HG03558 (cell line): Measurements from ENCODE around the gene METRNL.
"Not testable (repeated sequence)": the region's sequence is repeated elsewhere in the genome, so short reads cannot be mapped to it uniquely, and the experiment has no call there.

Experiments
- ATAC-seq: cut with Tn5 transposase; IDR thresholded peaks from one replicate; pipeline ENCODE4 v1.9.1; 2021; ENCODE audit warnings: moderate number of reproducible peaks; ENCODE audit not compliant: unreplicated experiment; ENCODE audit errors: extremely low read depth

METRNL gene

GRCh38 chr17:83051396-83052240 is 27.8 kb upstream of the METRNL start:
- peak; percentile 89 for ATAC-seq

- no peak for ATAC-seq
Observed at GRCh38 chr17:83052241-83052564, 27.2 kb upstream of the METRNL start.

DNA sequence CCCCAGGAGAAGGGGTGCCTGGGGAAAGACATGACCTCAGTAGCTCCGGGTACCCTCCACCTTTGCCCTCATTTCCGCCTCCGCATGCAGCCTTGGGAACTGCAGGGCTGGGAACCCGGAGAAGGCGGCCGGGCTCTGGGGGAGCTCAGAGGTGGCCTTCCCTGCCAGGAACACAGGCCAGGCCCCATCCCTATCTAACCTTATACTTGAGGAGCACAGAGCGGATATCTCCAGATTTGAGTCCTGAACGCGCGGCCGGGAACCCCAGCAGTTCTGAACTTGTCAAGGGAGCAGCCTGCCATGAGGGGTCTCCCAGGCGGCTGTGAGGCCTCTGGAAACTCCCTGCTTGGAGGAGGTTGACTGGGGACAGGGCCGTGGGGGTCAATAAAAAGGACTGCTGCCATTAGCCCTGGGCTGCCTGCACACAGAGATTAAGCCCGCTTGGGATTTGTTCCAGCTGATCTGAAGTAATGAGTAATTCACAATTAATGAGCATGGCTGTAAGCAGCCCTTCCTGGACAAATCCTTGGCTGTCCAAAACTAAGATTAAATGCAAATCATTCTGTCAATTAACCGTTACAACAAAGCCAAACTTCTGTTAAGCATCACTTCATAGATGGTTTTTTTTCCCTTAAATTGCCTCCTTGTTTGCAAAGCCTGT is 26.3 kb upstream of the METRNL start:
- ATAC-seq: no peak

GRCh38 chr17:83053739-83054451 is 25.5 kb upstream of the METRNL start:
- no peak for ATAC-seq

GRCh38 chr17:83054518-83055125 is 24.8 kb upstream of the METRNL start:
- no peak for ATAC-seq

- not testable (repeated sequence) for ATAC-seq
Observed at GRCh38 chr17:83055176-83055575, 24.2 kb upstream of the METRNL start.

DNA sequence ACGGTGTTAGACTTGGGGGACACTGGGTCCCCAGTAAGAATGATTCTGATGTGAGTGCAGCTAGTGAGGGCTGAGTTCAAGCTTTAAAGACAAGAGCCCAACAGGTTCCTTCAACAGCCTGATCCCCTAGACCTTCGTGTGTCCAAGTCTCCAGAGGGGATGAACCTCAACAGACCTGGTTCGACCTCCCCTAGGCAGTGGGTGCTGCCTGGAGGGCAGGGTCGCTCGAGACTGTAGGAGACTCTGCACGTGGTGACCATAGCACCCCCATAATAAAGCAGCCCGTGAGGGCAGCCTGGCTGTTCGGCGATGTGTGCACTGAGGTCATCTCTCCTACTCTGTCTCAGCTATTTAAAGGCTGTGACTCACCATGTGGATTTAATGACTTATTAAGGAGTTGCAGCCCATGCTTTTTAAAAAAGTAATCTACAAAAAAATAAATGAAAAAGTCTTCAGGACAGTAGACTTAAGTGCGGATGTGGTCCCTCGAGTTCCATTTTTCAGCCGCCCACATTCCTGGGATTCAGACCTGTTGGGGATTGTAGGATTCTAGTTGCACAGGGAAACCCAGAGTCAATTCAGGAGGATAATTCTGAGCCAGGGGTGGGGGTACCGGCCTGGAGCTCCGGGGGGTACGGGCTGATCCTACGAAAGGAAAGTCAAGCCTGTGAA is 23.4 kb upstream of the METRNL start:
- no peak for ATAC-seq

- no peak for ATAC-seq
Observed at GRCh38 chr17:83056583-83057396, 22.6 kb upstream of the METRNL start.

DNA sequence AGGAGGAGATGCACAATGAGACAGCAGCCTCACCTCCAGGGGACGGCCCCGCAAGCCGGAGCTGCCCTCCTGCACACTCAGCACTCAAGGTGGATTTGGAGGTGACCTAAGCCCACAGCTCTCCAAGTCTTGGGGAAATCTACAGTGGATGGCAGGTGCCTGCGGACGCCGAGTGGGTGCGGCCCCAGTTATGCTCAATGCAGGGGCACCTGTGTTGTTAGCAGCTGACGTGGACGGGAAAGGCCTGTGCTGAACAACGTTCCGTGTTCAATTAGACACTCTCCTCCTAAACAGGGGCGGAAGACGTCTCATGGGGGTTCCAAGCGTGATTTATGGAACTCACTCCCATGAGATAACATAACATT is 22.0 kb upstream of the METRNL start:
- no peak for ATAC-seq

DNA sequence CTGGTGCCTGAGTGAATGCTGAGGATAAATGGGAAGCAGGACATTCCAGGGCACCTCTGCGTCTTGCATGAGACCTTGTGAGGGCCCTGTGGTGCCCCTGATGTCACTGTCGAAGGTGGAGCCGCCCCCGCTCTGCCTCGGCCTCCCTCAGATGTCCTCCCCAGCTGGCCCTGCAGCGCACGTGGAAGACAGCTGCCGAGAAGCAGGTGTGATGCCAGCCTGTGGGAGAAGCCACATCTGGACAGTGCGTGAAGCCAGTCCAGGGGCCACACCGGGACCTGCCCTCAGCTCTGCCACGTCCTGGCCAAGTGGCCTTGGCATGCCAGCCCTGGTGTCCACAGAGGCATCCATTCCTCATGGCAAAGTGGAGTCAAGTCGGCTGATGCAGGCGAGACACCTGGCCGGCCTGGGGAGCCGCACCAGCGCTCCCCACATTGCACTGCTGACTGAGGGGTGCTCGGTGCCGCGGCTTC is 21.6 kb upstream of the METRNL start:
- no peak for ATAC-seq

DNA sequence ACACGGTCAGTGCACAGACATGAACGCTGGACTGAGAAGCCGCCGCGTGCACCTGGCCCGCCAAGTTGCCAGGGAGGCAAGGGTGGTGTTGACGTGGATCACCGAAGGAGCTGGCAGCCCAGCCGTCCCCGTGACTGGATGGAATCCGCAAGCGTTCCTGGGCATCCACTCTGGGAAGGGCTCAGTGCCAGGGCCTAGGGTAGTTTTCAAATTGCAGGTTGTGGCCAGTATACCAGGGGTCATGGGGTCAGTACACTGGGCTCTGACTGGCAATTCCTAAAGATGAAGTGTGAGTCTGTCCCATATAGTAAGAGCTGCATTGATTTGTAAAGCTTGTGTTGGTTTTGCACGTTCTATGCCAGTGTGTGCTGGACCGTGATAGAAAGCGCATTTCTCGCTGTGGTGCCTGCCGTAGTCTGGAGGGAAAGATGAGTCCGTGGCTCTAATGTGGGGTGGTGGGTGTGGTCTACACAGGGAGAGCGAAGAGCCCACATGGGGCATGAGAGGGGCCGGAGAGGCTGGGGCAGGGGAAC is 21.1 kb upstream of the METRNL start:
- ATAC-seq: no peak

- ATAC-seq: no peak
Observed at GRCh38 chr17:83061586-83061985, 17.8 kb upstream of the METRNL start.

GRCh38 chr17:83062011-83062817 is 17.2 kb upstream of the METRNL start:
- ATAC-seq: no peak

DNA sequence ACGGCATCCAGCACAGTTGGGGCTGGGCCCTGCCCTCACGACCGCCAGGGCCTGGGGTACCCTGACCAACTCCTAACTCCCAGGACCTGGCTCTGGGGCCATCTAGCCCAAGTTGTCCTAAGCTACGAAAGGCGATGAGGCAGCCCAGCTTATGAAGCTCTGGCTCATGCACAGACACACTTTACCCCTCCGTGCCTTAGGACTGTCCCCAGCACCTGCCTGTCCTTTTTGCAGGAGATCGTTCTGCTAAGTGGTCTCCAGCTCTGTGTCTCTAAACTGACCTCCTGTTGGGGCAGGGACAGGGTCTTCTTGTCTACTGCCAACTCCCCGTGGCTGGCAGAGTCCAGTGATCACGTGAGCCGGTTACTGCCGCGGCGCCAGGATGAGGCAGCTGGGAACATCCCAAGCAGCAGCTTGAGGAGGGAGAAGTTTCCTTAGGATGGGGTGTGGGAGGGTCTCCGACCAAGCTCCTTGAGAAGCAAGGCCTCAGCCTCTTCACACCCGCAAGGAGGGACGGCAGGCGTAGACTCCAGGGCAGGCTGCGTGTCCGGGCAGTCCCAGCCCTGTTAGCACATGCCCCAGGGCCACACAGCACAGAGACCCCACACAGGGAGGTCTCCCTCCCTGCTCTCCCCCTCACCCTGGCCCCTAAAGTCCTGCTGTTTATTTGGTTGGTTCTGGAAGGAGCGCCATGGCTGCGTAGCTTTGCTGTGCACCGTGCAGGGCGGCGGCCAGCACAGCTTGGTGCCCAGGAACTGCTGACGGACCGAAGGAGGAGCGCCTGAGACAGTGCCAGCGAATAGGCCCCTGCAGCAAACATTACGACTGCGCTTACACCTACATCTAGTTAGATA is 16.4 kb upstream of the METRNL start:
- no peak for ATAC-seq

DNA sequence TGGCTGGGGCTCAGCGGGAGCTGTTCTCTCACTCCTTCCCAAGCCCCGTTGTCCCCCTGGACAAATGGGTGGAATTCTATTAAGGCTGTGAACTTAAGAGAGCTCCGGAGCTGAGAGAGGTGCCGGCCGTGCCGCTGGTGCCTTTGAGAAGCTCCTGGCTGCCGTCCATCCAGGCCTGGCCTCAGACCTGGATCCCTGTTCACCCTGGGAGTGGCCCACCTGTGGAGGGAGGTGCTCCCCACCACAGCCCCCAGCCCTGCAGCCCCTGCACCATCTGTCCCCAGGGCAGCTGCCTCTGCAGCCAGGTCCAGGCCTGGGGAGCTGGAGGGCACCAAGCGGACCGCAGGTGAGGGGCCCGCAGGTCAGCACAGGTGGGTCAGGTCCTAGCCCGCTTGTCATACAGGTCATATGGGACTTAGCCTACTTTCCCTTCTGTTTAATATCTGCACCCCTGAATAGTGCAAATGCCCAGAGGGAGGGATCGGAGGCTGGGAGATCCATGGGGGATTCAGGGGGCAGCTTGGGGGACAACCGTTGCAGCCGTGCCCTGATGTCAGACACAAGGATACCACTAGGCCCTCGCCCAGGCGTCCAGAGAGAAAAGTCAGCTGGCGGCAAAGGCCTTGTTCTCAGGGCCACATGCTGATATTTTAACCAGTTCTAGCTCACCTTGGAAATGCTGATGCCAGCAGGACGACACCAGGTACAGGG is 15.2 kb upstream of the METRNL start:
- ATAC-seq: no peak

DNA sequence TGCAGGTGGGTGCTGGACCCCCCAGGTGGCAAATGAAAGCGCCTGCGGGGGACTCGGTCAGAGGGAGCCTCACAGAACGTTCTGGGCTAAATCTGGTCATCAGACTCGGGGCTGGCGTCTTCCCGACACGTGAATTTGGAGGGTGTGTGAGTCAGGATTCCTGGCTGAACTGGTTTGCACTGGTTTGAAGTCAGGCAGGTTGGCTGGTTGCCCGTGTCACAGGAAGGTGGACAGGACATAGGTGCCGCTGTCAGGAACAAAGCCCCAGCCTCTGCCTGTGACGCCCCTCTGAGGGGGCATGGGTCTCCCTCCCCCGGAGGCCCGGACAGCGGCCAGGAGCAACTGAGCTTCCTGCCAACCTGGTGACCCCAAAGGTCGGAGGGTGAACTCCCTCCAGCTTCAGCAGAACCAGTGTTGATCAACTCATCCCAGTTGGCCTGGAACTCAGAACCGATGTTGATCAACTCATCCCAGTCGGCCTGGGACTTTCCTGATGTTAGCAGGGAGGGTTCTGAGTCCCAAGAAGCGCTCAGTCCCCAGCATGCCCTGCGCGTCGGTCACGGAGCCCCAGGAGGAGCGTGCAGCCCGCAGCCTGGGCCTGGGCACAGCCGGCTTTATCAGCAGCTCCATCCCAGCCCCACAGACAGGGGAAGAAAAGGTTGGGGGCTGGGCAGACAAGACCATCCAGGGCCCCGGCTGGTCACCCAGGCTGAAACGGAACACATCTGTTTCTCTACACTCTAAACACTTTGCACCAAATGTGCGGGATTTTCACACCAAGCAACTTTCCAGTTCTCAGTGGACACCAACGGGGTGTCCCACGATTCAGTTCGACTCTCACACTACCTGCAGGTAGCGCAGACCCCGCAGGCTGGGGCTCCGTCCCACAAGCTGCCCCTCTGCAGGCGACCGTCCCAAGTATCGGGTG is 14.4 kb upstream of the METRNL start:
- ATAC-seq: no peak
